ENCODE results near the gene STPG4. TPM values are rescaled to one million over a fixed set of nuclear protein-coding genes. Genes with fewer than 3 reads are reported as not detected.

STPG4 gene
- total RNA-seq, 1 experiment from 2014 or later = not detected

DNA sequence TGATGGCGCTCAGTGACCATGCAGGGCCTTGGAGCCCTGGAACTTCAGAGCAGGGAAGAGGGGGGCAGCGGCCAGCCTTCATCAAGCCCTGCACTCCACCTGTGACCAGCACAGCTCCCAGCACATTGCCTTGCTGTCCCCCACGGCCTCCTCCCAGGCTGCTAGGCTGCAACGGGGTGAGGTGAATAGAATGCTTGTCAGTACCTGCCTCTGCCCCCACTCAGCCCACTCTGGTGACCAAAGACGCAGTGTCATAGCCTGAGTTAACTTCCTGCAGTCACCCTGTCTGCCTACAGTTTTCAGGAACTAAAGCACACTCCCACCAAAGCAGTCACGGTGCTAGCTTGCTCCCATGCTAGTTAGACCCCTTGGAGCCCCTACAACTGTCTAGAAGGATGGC is 72.1 kb downstream of the STPG4 start:
- TF ChIP-seq CTCF (IDR thresholded peaks at IDR 0.05; ENCODE audit: unreplicated experiment) = no peak
- Mint-ChIP-seq H3K9me3 (ENCODE audit: unreplicated experiment) (no peaks in the 10 kb centered on the region), H3K4me1 (ENCODE audit: insufficient read depth, unreplicated experiment) (peaks cover 14% of the 10 kb centered on the region), H3K27me3 (ENCODE audit: insufficient read depth, unreplicated experiment) (no peaks in the 10 kb centered on the region), H3K27ac (ENCODE audit: low read depth, unreplicated experiment) (no peak overlapping the region), H3K4me3 (ENCODE audit: unreplicated experiment) (no peak overlapping the region), H3K36me3 (ENCODE audit: insufficient read depth, unreplicated experiment) (peaks cover 17% of the 10 kb centered on the region)
- POLR2A ChIA-PET = no interaction called here
- intact Hi-C loops (cut with micrococcal nuclease) = no loop called here
- CTCF ChIA-PET = no interaction called here
- DNase-seq (ENCODE audit: unreplicated experiment) = no peak
- no TSS peak for BruUV-seq (replicated peaks)

DNA sequence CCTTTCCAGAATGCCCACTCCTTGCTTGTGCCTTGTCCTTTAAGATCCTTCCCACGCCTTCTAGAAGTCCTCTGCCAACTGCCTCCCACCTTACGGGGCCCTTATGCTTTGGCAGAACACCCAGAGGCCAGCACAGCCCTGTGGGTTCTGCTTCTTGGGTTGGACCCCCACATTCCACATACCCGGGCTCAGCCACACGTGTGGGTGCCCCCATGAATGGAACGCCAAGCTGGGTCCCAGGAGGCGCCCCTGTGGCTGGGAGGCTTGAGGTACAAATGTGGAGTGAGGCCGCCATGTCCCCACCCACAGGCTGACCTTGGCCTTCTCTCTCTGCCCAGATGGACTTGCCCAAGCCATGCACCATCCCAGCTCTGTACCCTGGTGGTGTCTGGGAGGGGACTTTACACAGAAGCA is 74.2 kb downstream of the STPG4 start:
- ChIA-PET POLR2A (no interaction called here), CTCF (no interaction called here)
- BruUV-seq (replicated peaks) = no TSS peak
- DNase-seq (ENCODE audit: unreplicated experiment) = no peak
- H3K27ac Mint-ChIP-seq (ENCODE audit: low read depth, unreplicated experiment) = no peak overlapping the region
- TF ChIP-seq CTCF (IDR thresholded peaks at IDR 0.05; ENCODE audit: unreplicated experiment) = no peak
- peaks cover 31% of the 10 kb centered on the region for H3K4me1 Mint-ChIP-seq (ENCODE audit: insufficient read depth, unreplicated experiment)
- peaks cover 25% of the 10 kb centered on the region for H3K36me3 Mint-ChIP-seq (ENCODE audit: insufficient read depth, unreplicated experiment)
- no peaks in the 10 kb centered on the region for H3K9me3 Mint-ChIP-seq (ENCODE audit: unreplicated experiment)
- intact Hi-C loops (cut with micrococcal nuclease) = no loop called here
- H3K4me3 Mint-ChIP-seq (ENCODE audit: unreplicated experiment) = no peak overlapping the region
- no peaks in the 10 kb centered on the region for H3K27me3 Mint-ChIP-seq (ENCODE audit: insufficient read depth, unreplicated experiment)

GRCh38 chr2:47079515-47080412 is 75.3 kb downstream of the STPG4 start:
- peak overlapping the region; percentile 85 for H3K27ac Mint-ChIP-seq (ENCODE audit: low read depth, unreplicated experiment)
- POLR2A ChIA-PET = no interaction called here
- H3K36me3 Mint-ChIP-seq (ENCODE audit: insufficient read depth, unreplicated experiment) = peaks cover 25% of the 10 kb centered on the region
- CTCF ChIA-PET = interaction anchor here (0.6 to 1.0 kb wide), 3 partner anchors 15 to 243 kb away, joined by 3 read pairs; no protein-coding TSS in a partner anchor
- no peak for DNase-seq (ENCODE audit: unreplicated experiment)
- peaks cover 37% of the 10 kb centered on the region for H3K4me1 Mint-ChIP-seq (ENCODE audit: insufficient read depth, unreplicated experiment)
- H3K9me3 Mint-ChIP-seq (ENCODE audit: unreplicated experiment) = no peaks in the 10 kb centered on the region
- BruUV-seq (replicated peaks) = no TSS peak
- no peak for TF ChIP-seq CTCF (IDR thresholded peaks at IDR 0.05; ENCODE audit: unreplicated experiment)
- no peaks in the 10 kb centered on the region for H3K27me3 Mint-ChIP-seq (ENCODE audit: insufficient read depth, unreplicated experiment)
- intact Hi-C loops (cut with micrococcal nuclease) = no loop called here
- no peak overlapping the region for H3K4me3 Mint-ChIP-seq (ENCODE audit: unreplicated experiment)

DNA sequence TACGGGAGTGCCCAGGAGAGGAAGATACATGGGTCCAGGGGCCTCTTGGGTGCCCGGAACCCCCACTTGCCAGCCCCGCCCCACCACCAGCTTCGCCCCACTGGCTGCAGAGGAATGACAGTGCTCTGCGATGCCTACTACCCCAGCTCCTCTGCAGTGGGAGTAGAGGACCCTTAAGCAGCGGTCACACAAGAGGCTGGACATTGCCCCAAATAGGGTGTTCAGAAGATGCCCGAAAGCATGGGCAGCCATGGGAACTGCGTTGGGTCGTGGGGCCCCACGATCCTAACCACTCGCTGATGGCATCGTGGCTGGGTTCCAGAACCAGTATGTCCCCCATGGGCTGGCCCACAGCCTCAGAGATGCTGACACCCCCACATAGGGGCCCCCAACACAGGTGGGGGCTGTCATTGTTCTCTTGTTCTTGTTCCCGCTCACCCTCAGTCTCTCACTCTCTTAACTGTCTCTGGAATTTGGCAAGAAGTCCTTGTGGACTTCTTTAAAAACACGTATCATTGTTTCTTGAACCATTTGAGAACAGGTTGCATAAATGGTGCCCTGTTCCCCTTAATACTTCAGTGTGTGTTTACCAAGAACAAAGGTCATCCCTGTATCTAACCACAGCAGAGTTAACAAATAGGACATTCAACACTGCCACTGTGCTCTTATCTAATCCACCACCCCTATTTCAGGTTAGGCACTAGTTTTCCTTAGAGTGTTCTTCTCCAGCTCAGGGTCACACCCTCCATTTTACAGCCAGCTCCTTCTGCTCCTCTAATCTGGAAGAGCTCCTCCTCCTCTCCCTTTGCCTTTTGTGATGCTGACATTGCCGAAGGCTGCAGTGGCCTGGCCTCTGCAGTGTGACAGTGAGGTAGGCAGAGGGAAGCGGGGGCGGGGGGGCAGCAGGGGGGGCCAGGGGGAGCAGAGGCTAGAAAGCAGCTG is 76.3 kb downstream of the STPG4 start:
- POLR2A ChIA-PET = no interaction called here
- H3K36me3 Mint-ChIP-seq (ENCODE audit: insufficient read depth, unreplicated experiment) = peaks cover 20% of the 10 kb centered on the region
- H3K27me3 Mint-ChIP-seq (ENCODE audit: insufficient read depth, unreplicated experiment) = no peaks in the 10 kb centered on the region
- no TSS peak for BruUV-seq (replicated peaks)
- CTCF ChIA-PET = interaction anchor here (0.6 kb wide), 2 partner anchors 28 to 40 kb away, joined by 3 read pairs; no protein-coding TSS in a partner anchor
- H3K27ac Mint-ChIP-seq (ENCODE audit: low read depth, unreplicated experiment) = no peak overlapping the region
- DNase-seq (ENCODE audit: unreplicated experiment) = no peak
- no peaks in the 10 kb centered on the region for H3K9me3 Mint-ChIP-seq (ENCODE audit: unreplicated experiment)
- intact Hi-C loops (cut with micrococcal nuclease) = no loop called here
- TF ChIP-seq CTCF (IDR thresholded peaks at IDR 0.05; ENCODE audit: unreplicated experiment) = no peak
- peaks cover 37% of the 10 kb centered on the region for H3K4me1 Mint-ChIP-seq (ENCODE audit: insufficient read depth, unreplicated experiment)
- no peak overlapping the region for H3K4me3 Mint-ChIP-seq (ENCODE audit: unreplicated experiment)

All from MCF 10A (cell line).